Parathyroid adenoma (tissue), 2 donors: ENCODE results near the gene CLEC3B.
"Not testable (repeated sequence)": the region's sequence is repeated elsewhere in the genome, so short reads cannot be mapped to it uniquely, and the experiment has no call there.

Experiments used
- H2AFZ ChIP-seq: fragments of 300-600 bp; sonication (generic); one replicate; pipeline ENCODE4 v1.7.0; 2017; ENCODE audit warnings: antibody characterized with exemption, mild to moderate bottlenecking
- H3K27ac ChIP-seq: fragments of 300-600 bp; sonication (generic); one replicate; pipeline ENCODE4 v1.7.0; 2017
- H3K27me3 ChIP-seq: fragments of 300-600 bp; sonication (generic); one replicate; pipeline ENCODE4 v1.7.0; 2017; ENCODE audit warnings: low read length; ENCODE audit not compliant: control insufficient read depth, insufficient read depth
- H3K36me3 ChIP-seq: fragments of 300-600 bp; sonication (generic); one replicate; pipeline ENCODE4 v1.7.0; 2017; ENCODE audit warnings: low read length; ENCODE audit not compliant: control insufficient read depth, insufficient read depth
- H3K4me1 ChIP-seq: fragments of 300-600 bp; sonication (generic); one replicate; pipeline ENCODE4 v1.7.0; 2017; ENCODE audit warnings: control low read depth
- H3K4me2 ChIP-seq: fragments of 300-600 bp; sonication (generic); one replicate; pipeline ENCODE4 v1.7.0; 2017; ENCODE audit warnings: low read length
- H3K4me3 ChIP-seq: fragments of 300-600 bp; sonication (generic); one replicate; pipeline ENCODE4 v1.7.0; 2017; ENCODE audit warnings: low read depth, low read length
- H3K79me2 ChIP-seq: fragments of 300-600 bp; sonication (generic); one replicate; pipeline ENCODE4 v1.7.0; 2017; ENCODE audit warnings: control low read depth
- H3K9ac ChIP-seq: fragments of 300-600 bp; sonication (generic); one replicate; pipeline ENCODE4 v1.7.0; 2017; ENCODE audit warnings: mild to moderate bottlenecking
- H3K9me3 ChIP-seq: fragments of 300-600 bp; sonication (generic); one replicate; pipeline ENCODE4 v1.7.0; 2017; ENCODE audit warnings: low read length; ENCODE audit not compliant: control insufficient read depth
- TF ChIP-seq, protein P1 (sequence below): fragments of 300-600 bp; sonication (generic); IDR thresholded peaks from one replicate; pipeline ENCODE4 v1.7.0; 2017; ENCODE audit warnings: antibody characterized with exemption, mild to moderate bottlenecking
- donor health status: primary hyperparathyroidism.

Gene CLEC3B

DNA sequence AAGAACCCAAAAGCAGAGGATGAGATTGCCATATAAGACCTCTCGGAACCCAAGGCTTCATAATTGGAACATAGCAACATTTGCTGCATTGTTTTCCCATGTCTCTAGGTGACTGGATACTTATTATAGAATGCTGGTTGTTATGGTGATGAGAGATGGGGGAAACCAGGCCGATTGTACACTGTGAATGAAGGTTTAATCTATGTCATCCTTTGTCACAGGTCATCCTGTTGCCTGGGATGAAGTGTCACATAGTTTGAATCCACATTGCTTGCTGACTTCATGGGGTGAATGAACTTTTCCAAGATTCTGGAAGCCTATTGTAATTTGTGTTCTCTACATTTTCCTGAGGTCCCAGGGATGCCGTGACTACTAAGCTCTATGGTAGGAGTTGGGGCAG is 41.8 kb downstream of the CLEC3B start:
- H3K9me3 ChIP-seq: no peaks in the 10 kb centered on the region
- no peak overlapping the region for H3K4me2 ChIP-seq
- H3K36me3 ChIP-seq: no peaks in the 10 kb centered on the region
- no peak overlapping the region for H3K27ac ChIP-seq
- no peak overlapping the region for H3K4me3 ChIP-seq
- H3K27me3 ChIP-seq: no peaks in the 10 kb centered on the region
- no peak overlapping the region for H3K9ac ChIP-seq
- H2AFZ ChIP-seq: no peak overlapping the region
- no peaks in the 10 kb centered on the region for H3K79me2 ChIP-seq
- no peaks in the 10 kb centered on the region for H3K4me1 ChIP-seq
- TF ChIP-seq, protein P1, sequence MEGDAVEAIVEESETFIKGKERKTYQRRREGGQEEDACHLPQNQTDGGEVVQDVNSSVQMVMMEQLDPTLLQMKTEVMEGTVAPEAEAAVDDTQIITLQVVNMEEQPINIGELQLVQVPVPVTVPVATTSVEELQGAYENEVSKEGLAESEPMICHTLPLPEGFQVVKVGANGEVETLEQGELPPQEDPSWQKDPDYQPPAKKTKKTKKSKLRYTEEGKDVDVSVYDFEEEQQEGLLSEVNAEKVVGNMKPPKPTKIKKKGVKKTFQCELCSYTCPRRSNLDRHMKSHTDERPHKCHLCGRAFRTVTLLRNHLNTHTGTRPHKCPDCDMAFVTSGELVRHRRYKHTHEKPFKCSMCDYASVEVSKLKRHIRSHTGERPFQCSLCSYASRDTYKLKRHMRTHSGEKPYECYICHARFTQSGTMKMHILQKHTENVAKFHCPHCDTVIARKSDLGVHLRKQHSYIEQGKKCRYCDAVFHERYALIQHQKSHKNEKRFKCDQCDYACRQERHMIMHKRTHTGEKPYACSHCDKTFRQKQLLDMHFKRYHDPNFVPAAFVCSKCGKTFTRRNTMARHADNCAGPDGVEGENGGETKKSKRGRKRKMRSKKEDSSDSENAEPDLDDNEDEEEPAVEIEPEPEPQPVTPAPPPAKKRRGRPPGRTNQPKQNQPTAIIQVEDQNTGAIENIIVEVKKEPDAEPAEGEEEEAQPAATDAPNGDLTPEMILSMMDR: no peak

DNA sequence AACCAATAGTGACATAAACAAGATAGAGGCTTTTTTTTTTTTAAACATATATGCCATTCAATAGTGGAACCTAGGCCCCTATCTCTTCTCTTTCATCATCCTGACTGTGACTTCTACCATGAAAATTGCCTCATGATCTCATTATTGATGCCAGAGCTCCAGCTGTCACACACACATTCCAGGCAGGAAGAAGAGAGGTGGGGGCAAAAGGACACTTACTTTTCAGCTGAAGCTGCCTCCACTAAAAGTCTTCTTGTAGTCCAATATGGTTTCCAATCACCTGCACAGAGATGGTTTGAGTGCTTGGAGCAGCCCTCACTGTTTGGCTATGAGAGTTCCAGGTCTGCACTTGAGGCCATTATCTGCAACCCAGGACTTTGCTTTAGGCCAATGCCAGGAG is 45.0 kb downstream of the CLEC3B start:
- no peak overlapping the region for H2AFZ ChIP-seq
- H3K9me3 ChIP-seq: no peaks in the 10 kb centered on the region
- no peaks in the 10 kb centered on the region for H3K79me2 ChIP-seq
- no peak overlapping the region for H3K4me2 ChIP-seq
- H3K27me3 ChIP-seq: no peaks in the 10 kb centered on the region
- TF ChIP-seq, protein P1: no peak
- no peaks in the 10 kb centered on the region for H3K36me3 ChIP-seq
- H3K4me3 ChIP-seq: no peak overlapping the region
- H3K4me1 ChIP-seq: no peaks in the 10 kb centered on the region
- no peak overlapping the region for H3K9ac ChIP-seq
- H3K27ac ChIP-seq: no peak overlapping the region

DNA sequence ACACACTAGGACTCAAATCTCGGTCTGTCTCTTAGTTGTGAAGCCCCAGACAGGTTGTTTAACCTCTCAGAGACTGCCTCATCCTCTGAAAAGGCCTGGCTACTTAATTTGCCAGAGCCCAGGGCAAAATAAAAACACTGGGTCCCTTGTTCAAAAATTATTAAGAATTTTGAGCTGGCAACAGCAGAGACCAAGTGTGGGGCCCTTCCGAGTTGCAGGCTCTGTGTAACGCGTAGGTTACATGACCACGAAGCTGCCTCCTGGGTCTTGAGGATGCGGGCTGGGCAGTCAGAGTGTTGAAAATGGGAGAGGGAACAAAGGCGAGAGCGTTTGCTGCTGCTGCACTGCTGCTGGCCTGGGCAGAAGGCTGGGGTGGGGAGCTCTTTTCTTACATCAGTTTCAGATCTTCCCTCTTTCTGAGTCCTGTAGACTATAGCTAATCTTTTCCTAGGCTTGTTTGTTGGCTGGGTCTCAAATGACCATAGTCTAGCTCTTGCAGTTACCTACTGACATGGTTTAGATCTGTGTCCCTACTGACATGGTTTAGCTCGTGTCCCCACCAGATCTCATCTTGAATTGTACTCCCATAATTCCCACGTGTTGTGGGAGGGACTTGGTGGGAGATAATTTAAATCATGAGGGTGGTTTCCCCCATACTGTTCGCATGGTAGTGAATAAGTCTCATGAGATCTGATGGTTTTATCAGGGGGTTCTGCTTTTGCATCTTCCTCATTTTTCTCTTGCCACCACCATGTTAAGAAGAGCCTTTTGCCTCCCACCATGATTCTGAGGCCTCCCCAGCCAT is 49.9 kb downstream of the CLEC3B start:
- no peak overlapping the region for H3K27ac ChIP-seq
- no peaks in the 10 kb centered on the region for H3K9me3 ChIP-seq
- H3K27me3 ChIP-seq: no peaks in the 10 kb centered on the region
- no peak overlapping the region for H2AFZ ChIP-seq
- H3K9ac ChIP-seq: no peak overlapping the region
- no peaks in the 10 kb centered on the region for H3K36me3 ChIP-seq
- H3K4me2 ChIP-seq: no peak overlapping the region
- TF ChIP-seq, protein P1: no peak
- H3K4me3 ChIP-seq: no peak overlapping the region
- H3K4me1 ChIP-seq: no peaks in the 10 kb centered on the region
- H3K79me2 ChIP-seq: no peaks in the 10 kb centered on the region

DNA sequence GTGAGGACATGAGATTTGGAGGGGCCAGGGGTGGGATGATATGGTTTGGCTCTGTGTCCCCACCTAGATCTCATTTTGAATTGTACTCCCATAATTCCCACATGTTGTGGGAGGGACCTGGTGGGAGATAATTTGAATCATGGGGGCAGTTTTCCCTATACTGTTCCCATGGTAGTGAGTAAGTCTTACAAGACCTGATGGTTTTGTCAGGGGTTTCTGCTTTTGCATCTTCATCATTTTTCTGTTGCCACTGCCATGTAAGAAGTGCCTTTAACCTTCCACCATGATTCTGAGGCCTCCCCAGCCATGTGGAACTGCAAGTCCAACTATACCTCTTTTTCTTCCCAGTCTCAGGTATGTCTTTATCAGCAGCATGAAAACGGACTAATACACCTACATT is 52.2 kb downstream of the CLEC3B start:
- H3K4me2 ChIP-seq, H3K4me1 ChIP-seq, H3K9me3 ChIP-seq, H3K36me3 ChIP-seq, H3K79me2 ChIP-seq, H2AFZ ChIP-seq, H3K27ac ChIP-seq, H3K9ac ChIP-seq, H3K27me3 ChIP-seq, H3K4me3 ChIP-seq: not testable (repeated sequence)

DNA sequence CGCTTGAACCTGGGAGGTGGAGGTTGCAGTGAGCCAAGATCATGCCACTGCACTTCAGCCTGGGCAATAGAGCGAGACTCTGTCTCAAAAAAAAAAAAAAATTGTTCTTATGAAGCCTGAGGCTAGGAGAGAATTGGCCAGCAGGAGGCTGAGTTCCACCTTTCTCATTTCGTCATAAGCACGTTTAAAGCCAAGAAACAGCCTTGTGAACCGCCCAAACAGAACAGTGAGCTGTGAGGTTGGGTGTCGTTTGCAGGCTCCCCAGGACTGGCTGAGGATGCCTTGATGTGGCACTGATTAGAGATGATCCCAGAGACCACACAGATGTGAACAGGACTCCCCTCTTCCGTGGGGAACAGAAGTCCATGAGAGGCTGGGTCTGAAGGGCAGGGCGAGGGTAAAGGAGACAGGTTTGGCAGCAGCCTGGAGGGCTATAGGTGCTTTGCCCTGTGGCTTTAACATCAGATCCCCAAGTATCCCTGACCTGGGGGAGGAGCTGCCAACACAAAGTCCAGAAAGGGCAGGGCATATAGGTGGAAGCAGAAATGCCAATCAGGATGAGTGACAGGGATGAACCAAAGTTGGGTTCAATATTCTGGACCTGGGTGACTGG is 52.9 kb downstream of the CLEC3B start:
- Histone ChIP-seq H3K9ac (no peak overlapping the region), H3K36me3 (no peaks in the 10 kb centered on the region), H3K4me3 (no peak overlapping the region), H3K9me3 (no peaks in the 10 kb centered on the region), H3K4me1 (no peaks in the 10 kb centered on the region), H3K27ac (no peak overlapping the region), H3K27me3 (no peaks in the 10 kb centered on the region), H3K4me2 (no peak overlapping the region), H2AFZ (no peak overlapping the region), H3K79me2 (no peaks in the 10 kb centered on the region)
- TF ChIP-seq, protein P1: no peak
